Hepatocyte (in vitro differentiated cells): Measurements from ENCODE around the gene LRSAM1. TPM values are rescaled to one million over a fixed set of nuclear protein-coding genes. Genes with fewer than 3 reads are reported as not detected.

Experiments used
- DNase-seq: peaks from one replicate; pipeline ENCODE4 v3.0.0-alpha.2; 2016; ENCODE audit warnings: low spot score
- H2AFZ ChIP-seq: fragments of 200-600 bp; sonication (generic); 2 replicates; pipeline ENCODE4 v1.6.0; 2016; ENCODE audit warnings: antibody characterized with exemption, mild to moderate bottlenecking
- H3K27ac ChIP-seq: fragments of 200-600 bp; sonication (generic); 2 replicates; pipeline ENCODE4 v1.5.1; 2016; ENCODE audit warnings: mild to moderate bottlenecking
- H3K27me3 ChIP-seq: fragments of 200-600 bp; sonication (generic); 2 replicates; pipeline ENCODE4 v1.6.1; 2016
- H3K36me3 ChIP-seq: fragments of 200-600 bp; sonication (generic); replicated peaks from 2 replicates; pipeline ENCODE4 v1.5.1; 2016; ENCODE audit warnings: low read depth; ENCODE audit not compliant: insufficient read depth
- H3K4me1 ChIP-seq: fragments of 200-600 bp; sonication (generic); 2 replicates; pipeline ENCODE4 v1.5.1; 2016; ENCODE audit warnings: mild to moderate bottlenecking, moderate library complexity; ENCODE audit not compliant: insufficient read depth
- H3K4me2 ChIP-seq: fragments of 200-600 bp; sonication (generic); 2 replicates; pipeline ENCODE4 v1.6.0; 2016
- H3K4me3 ChIP-seq: fragments of 200-600 bp; sonication (generic); 2 replicates; pipeline ENCODE4 v1.5.1; 2016; ENCODE audit warnings: mild to moderate bottlenecking
- H3K79me2 ChIP-seq: fragments of 200-600 bp; sonication (generic); 2 replicates; pipeline ENCODE4 v1.6.0; 2017; ENCODE audit warnings: mild to moderate bottlenecking
- H3K9me2 ChIP-seq: fragments of 200-600 bp; sonication (generic); replicated peaks from 2 replicates; pipeline ENCODE4 v1.6.0; 2017; ENCODE audit warnings: mild to moderate bottlenecking; ENCODE audit not compliant: insufficient read depth
- H3K9me3 ChIP-seq: fragments of 200-600 bp; sonication (generic); 2 replicates; pipeline ENCODE4 v1.5.1; 2016; ENCODE audit warnings: low read depth, mild to moderate bottlenecking
- H4K20me1 ChIP-seq: fragments of 200-600 bp; sonication (generic); 2 replicates; pipeline ENCODE4 v1.6.0; 2016; ENCODE audit warnings: mild to moderate bottlenecking; ENCODE audit not compliant: insufficient read depth, poor library complexity, severe bottlenecking
- EZH2 ChIP-seq: fragments of 200-600 bp; sonication (generic); IDR thresholded peaks from 2 replicates; pipeline ENCODE4 v1.6.1; 2016; ENCODE audit warnings: antibody characterized with exemption, mild to moderate bottlenecking, borderline replicate concordance
- EZH2phosphoT487 ChIP-seq: fragments of 200-600 bp; sonication (generic); IDR thresholded peaks from one replicate; pipeline ENCODE4 v1.6.1; 2018; ENCODE audit warnings: antibody characterized with exemption, mild to moderate bottlenecking, low read depth, moderate library complexity; ENCODE audit not compliant: unreplicated experiment, severe bottlenecking
- WGBS: methylation state at CpG from one replicate; pipeline ENCODE4 v1.1.6; 2016; ENCODE audit warnings: low lambda C conversion rate; ENCODE audit errors: missing lambda C conversion rate; 5-methylcytosine and 5-hydroxymethylcytosine counted together
- polyA plus RNA-seq: library from polyadenylated mRNA; unstranded; fragments of >200 nt; fragmentation: Nextera tagmentation; extraction: Ambion mirVana; gene quantifications from 2 replicates; pipeline ENCODE4 v1.2.1, GENCODE V29; 2016
- total RNA-seq: library from RNA; depleted of rRNA; stranded (reverse); fragments of >200 nt; gene quantifications from 2 replicates; pipeline ENCODE4 v1.2.3, GENCODE V29; 2014
- TF ChIP-seq, protein P1 (sequence below): fragments of 200-600 bp; sonication (generic); IDR thresholded peaks from 2 replicates; pipeline ENCODE4 v1.5.1; 2016; ENCODE audit warnings: antibody characterized with exemption, mild to moderate bottlenecking; ENCODE audit not compliant: poor library complexity

Gene LRSAM1
- total and polyA plus RNA-seq, 2 experiments from 2014 or later, result 10.7 to 19.4 TPM

- no peaks in the 10 kb centered on the region for H3K9me3 ChIP-seq
- no peaks in the 10 kb centered on the region for H3K4me1 ChIP-seq
- H3K4me3 ChIP-seq, result no peak overlapping the region
- no peak overlapping the region for H3K4me2 ChIP-seq
- no peak overlapping the region for H2AFZ ChIP-seq
- no peak overlapping the region for H3K27ac ChIP-seq
- no peak for DNase-seq
- no peaks in the 10 kb centered on the region for H3K27me3 ChIP-seq
- H4K20me1 ChIP-seq, result no peaks in the 10 kb centered on the region
- no peaks in the 10 kb centered on the region for H3K79me2 ChIP-seq
- H3K9me2 ChIP-seq, result no peaks in the 10 kb centered on the region
- H3K36me3 ChIP-seq, result no peaks in the 10 kb centered on the region
- TF ChIP-seq EZH2phosphoT487, result no peak
- TF ChIP-seq, protein P1, sequence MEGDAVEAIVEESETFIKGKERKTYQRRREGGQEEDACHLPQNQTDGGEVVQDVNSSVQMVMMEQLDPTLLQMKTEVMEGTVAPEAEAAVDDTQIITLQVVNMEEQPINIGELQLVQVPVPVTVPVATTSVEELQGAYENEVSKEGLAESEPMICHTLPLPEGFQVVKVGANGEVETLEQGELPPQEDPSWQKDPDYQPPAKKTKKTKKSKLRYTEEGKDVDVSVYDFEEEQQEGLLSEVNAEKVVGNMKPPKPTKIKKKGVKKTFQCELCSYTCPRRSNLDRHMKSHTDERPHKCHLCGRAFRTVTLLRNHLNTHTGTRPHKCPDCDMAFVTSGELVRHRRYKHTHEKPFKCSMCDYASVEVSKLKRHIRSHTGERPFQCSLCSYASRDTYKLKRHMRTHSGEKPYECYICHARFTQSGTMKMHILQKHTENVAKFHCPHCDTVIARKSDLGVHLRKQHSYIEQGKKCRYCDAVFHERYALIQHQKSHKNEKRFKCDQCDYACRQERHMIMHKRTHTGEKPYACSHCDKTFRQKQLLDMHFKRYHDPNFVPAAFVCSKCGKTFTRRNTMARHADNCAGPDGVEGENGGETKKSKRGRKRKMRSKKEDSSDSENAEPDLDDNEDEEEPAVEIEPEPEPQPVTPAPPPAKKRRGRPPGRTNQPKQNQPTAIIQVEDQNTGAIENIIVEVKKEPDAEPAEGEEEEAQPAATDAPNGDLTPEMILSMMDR, result no peak
- no peak for TF ChIP-seq EZH2
- WGBS, result 94% methylated on average over 12 of the region's 12 CpGs
Measured at GRCh38 chr9:127437497-127438264, 13.6 kb upstream of the LRSAM1 start.

- TF ChIP-seq, protein P1, result no peak
- TF ChIP-seq EZH2phosphoT487, result no peak
- TF ChIP-seq EZH2, result no peak
- DNase-seq, result no peak
- H3K4me1 ChIP-seq, result no peaks in the 10 kb centered on the region
- H3K4me3 ChIP-seq, result no peak overlapping the region
- no peaks in the 10 kb centered on the region for H3K9me2 ChIP-seq
- no peak overlapping the region for H3K4me2 ChIP-seq
- no peaks in the 10 kb centered on the region for H3K9me3 ChIP-seq
- H3K27ac ChIP-seq, result no peak overlapping the region
- no peaks in the 10 kb centered on the region for H3K36me3 ChIP-seq
- H3K27me3 ChIP-seq, result no peaks in the 10 kb centered on the region
- no peaks in the 10 kb centered on the region for H4K20me1 ChIP-seq
- WGBS, result 85% methylated on average over 9 of the region's 9 CpGs
- H2AFZ ChIP-seq, result no peak overlapping the region
- no peaks in the 10 kb centered on the region for H3K79me2 ChIP-seq
Measured at GRCh38 chr9:127438394-127438793, 12.9 kb upstream of the LRSAM1 start.

DNA sequence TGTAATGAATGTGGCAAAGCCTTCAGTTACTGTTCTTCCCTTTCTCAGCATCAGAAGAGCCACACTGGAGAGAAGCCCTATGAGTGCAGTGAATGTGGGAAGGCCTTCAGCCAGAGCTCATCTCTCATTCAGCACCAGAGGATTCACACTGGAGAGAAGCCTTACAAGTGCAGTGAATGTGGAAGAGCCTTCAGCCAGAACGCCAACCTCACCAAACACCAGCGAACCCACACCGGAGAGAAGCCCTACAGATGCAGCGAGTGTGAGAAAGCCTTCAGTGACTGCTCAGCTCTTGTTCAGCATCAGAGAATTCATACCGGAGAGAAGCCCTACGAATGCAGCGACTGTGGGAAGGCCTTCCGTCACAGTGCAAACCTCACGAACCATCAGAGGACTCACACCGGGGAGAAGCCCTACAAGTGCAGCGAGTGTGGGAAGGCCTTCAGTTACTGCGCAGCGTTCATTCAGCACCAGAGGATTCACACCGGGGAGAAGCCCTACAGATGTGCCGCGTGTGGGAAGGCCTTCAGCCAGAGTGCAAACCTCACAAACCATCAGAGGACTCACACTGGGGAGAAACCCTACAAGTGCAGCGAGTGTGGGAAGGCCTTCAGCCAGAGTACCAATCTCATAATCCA lies 6.9 kb upstream of the LRSAM1 start:
- H2AFZ ChIP-seq, result no peak overlapping the region
- WGBS, result 95% methylated on average over 17 of the region's 17 CpGs
- H3K9me3 ChIP-seq, result peaks cover 3% of the 10 kb centered on the region
- TF ChIP-seq EZH2phosphoT487 (no peak), EZH2 (no peak)
- TF ChIP-seq, protein P1, result no peak
- DNase-seq, result no peak
- peaks cover 20% of the 10 kb centered on the region for H4K20me1 ChIP-seq
- peak overlapping the region; percentile 52 for H3K27ac ChIP-seq
- H3K4me2 ChIP-seq, result no peak overlapping the region
- no peak overlapping the region for H3K4me3 ChIP-seq
- H3K79me2 ChIP-seq, result peaks cover 13% of the 10 kb centered on the region
- H3K36me3 ChIP-seq, result no peaks in the 10 kb centered on the region
- H3K4me1 ChIP-seq, result peaks cover 5% of the 10 kb centered on the region
- no peaks in the 10 kb centered on the region for H3K27me3 ChIP-seq
- H3K9me2 ChIP-seq, result no peaks in the 10 kb centered on the region
